HG02981 (cell line): Measurements from ENCODE around the gene ZNF580.
A peak's percentile ranks its signal among the peaks of the same experiment; 100 is the strongest.

Experiments used
- ATAC-seq: cut with Tn5 transposase; IDR thresholded peaks from one replicate; pipeline ENCODE4 v1.9.1; 2021; ENCODE audit warnings: mild to moderate bottlenecking, moderate library complexity; ENCODE audit not compliant: unreplicated experiment

The ZNF580 gene

DNA sequence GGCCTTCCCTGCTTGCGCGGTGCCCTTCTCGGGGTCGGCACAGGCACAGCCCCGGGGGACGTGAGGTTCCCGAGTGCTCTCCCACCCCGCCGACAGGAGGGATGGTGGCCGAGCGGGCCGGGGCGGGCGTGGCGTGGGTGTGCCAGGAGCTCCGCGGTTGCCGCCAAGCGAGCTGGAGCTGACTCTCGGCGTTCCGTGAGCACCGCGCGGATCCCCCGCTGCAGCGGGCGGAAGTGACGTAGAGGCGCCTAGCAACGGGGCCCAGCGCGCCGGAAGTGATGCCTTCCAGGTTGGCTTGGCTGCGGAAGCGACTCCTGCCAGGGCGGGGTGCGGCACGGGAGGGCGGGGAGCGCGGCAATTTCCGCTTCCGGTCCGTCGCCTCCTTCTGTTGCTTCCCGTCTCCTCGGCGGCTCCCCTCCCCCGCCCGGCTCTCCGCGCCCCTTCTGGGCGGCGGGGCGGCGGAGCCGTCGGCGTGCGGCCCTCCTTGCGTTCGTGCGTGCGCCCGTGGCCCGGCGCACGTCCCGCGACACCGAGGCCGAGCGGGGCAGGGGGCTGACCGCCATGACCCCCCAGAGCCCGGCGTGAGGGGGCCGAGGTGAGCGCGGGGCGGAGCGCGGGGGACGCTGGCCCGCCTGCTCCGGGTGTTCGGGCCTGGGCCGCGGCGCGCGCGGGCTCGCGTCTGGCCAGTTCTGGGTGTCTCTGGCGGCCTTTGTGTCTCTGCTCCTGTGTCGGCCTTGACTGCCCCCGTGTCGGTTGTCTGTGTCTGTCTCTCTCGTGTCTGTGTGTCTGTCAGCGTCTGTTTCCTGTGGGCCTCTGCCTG is 34.2 kb downstream of the ZNF580 start, which contains the start of gene EPN1:
Gene EPN1, plus strand, starts transcription at position 386 of the 820 bp plus-strand sequence. CDS start 3,402 bp downstream, outside the sequence.
- ATAC-seq: peak; percentile 60

- ATAC-seq: no peak
Measured at GRCh38 chr19:55675661-55676354, 35.0 kb downstream of the ZNF580 start.

GRCh38 chr19:55676383-55676782 is 35.6 kb downstream of the ZNF580 start:
- no peak for ATAC-seq

DNA sequence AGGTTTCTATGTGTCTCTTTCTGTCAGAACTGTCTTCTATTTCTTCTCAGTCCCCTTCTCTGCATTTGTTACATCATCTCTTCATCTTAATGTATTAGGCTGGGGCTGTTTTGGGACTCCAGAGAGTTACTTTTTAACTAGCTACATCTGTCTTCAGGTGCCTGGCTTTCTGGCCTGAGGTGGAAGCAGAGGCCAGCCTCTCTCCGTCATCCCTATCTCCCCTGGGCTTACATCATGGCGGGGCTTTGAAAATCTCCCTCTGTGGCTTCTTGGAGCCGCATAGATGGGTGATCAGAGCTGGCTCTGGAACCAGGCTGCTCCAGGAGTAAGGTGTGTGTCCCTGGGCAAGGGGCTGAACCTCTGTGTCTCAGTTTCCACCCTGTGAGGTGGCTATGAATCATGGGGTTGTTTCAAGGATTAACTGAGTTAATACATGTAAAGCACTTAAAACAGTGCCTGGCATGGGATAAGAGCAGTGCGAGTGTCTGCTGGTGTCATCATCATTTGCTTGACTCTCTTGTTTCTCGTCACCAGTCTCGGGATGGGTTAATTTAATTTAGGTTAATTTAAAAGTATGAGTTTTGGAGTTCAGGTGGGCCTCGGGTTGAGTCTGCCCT is 36.2 kb downstream of the ZNF580 start:
- no peak for ATAC-seq

GRCh38 chr19:55677572-55678028 is 36.8 kb downstream of the ZNF580 start:
- no peak for ATAC-seq

- ATAC-seq: peak; percentile 71
Measured at GRCh38 chr19:55678121-55678671, 37.4 kb downstream of the ZNF580 start.

- ATAC-seq: no peak
Measured at GRCh38 chr19:55679343-55680257, 38.8 kb downstream of the ZNF580 start.

- ATAC-seq: no peak
Measured at GRCh38 chr19:55680339-55681130, 39.7 kb downstream of the ZNF580 start.

DNA sequence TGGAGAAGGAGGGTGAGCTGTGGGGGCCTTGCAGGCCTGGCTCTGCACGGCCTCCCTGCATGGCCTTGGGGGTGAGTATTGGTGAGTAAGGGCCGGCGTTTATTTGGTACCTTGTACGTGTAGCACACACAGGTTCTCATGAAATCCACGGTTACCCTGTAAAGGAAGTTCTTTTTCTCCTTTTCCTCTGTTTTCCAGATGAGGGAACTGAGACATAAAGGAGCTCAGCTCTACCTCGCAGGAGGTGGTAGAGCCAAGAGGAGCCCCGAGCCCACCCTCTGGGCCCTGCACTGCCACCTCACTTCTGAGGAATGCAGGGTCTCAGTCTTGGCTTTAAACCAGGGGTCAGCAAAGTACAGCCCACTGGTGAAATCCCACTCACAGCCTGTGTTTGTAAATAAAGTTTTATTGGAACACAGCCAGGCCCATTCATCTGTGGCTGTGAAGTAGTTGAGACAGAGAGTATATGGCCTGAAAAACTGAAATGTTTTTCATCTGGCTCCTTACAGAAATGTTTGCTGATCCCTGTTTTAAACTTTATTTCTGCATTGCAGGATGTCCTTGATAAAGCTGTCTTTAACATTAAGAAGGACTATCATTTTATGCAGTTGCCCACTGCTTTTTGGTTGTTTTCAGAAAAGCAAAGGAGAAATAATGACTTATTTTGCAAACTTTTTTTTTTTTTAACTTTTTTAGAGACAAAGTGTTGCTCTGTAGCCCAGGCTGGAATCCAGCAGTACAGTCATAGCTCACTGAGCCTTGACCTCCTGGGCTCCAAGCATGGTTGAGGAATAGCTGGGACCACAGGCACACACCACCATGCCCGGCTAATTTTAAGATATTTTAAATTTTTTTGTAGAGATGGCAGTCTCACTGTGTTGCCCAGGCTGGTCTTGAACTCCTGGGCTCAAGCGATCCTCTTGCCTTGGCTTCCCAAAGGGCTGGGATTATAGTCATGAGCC is 40.6 kb downstream of the ZNF580 start:
- no peak for ATAC-seq

DNA sequence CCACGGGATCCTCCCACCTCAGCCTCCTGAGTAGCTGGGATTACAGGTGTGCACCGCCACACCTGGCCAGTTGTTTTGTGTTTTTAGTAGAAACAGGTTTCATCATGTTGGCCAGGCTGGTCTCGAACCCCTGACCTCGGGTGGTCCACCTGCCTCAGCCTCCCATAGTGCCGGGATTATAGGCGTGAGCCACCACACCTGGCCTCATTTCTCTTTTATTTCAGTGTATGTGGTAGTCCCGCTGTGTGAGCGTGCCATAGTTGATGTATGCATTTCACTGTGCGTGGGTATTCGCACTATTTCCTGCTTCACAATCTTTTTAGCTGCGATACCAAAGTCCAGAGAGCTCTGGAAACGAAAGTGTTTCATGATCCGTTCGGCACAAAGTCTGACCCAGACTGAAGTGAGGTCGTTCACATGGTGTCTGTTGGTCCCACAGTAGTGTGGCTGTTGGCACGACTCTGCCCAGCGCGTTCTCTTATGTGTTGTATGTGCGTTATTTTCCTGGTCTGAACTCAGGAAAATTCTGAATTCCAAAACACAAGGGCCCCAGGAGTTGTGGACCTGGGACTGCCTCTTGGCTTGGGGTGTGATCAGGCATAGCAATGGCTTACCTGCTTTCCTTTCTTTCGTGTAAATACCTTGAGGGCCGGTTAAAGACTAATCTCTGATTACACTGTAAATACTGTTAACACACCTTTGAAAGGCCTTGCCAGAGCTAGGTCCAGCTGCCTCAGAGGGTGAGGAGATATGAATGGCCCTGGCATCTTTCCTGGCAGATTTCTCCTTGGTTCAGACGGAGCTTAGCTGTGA is 42.9 kb downstream of the ZNF580 start:
- ATAC-seq: no peak

GRCh38 chr19:55684946-55685681 is 44.3 kb downstream of the ZNF580 start:
- no peak for ATAC-seq

GRCh38 chr19:55685776-55686175 is 45.0 kb downstream of the ZNF580 start:
- no peak for ATAC-seq

GRCh38 chr19:55686311-55687050 is 45.7 kb downstream of the ZNF580 start:
- ATAC-seq: no peak

DNA sequence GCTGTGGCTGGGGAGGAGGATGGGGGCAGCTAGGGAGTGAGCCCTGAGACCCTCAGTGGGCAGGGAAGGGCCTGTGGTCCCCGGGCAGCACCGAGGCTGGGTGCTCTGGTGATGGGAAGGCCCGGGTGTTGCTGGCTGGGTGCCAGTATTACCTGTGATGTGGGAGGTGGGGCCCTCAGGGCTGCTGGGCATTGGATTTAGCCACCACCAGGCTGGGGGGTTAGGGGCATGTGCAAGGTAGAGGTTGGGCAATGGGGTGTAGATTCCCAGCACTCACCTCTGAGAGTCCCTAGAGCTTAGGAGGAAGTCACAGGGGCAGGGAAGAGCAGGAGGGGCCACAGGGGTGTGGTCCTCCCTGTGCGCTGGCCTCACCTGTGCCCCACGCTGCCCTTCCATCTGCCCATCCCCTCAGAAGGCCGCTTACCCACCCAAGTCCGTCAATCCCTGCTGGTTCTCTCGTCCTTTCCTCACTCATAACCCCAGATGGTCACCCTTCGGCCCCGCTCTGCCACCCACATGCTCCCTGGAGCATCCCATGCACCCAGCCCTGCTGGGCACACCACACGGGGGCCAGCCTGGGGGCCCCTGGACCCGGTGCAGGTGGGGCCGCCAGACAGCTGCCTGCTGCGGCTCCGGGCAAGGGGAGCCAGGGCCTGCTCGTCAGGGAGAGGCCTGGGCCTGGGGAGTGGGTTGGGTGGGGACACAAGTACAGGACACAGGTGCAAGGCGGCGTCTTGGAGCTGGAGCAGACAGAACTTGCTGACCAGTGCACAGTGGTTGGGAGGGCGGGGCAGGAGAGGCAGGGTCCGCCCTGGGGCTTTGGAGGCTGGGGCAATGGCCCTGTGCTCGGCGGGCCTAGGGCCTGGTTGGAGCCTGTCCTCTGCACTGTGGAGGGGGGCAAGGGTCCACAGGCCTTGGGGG is 46.7 kb downstream of the ZNF580 start:
- no peak for ATAC-seq
